Bladder microvascular endothelial cell (primary cell): ENCODE measurements around the gene CDS2. TPM values are rescaled to one million over a fixed set of nuclear protein-coding genes. Genes with fewer than 3 reads are reported as not detected.

Experiments used
- total RNA-seq: library from RNA; depleted of rRNA; stranded (reverse); fragments of >200 nt; gene quantifications from 2 replicates; pipeline ENCODE4 v1.2.3, GENCODE V29; 2014

The CDS2 gene
- 37.1 and 78.1 TPM in 2 replicates for total RNA-seq

DNA sequence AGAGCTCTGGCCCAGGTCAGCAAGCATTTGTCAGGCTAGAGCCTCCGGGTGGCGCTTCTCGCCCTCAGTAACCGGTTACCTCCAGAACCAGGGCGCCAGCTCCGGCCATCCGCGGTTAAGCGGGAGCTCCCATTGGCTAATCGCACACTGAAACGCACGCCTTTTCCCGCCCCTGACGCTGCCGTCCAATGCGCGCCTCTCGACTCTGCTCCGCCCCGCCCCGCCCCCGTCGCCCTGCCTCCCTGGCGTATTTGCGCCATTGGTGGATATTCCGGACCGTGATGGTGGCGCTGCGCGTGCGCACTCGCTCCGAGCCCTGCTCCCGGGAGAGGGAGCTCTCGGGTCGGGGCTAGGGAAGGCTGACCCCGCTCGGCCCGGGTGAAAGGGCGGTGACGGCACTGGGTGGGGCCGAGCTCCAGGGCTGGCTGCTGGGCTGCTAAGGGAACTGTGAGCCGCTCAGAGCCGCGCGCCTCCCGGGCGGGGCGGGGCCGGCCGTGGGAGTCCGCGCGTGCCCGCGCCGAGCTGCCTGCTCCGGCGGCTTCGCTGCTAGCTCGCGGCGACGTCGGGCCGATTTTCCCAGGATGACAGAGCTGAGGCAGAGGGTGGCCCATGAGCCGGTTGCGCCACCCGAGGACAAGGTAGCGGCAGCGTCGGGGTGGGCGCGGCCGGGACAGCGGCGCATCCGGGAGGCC is at the start of gene CDS2:
Gene CDS2, plus strand, starts transcription at position 497 of the 692 bp plus-strand sequence. Its CDS starts 85 bp downstream, at position 582.

DNA sequence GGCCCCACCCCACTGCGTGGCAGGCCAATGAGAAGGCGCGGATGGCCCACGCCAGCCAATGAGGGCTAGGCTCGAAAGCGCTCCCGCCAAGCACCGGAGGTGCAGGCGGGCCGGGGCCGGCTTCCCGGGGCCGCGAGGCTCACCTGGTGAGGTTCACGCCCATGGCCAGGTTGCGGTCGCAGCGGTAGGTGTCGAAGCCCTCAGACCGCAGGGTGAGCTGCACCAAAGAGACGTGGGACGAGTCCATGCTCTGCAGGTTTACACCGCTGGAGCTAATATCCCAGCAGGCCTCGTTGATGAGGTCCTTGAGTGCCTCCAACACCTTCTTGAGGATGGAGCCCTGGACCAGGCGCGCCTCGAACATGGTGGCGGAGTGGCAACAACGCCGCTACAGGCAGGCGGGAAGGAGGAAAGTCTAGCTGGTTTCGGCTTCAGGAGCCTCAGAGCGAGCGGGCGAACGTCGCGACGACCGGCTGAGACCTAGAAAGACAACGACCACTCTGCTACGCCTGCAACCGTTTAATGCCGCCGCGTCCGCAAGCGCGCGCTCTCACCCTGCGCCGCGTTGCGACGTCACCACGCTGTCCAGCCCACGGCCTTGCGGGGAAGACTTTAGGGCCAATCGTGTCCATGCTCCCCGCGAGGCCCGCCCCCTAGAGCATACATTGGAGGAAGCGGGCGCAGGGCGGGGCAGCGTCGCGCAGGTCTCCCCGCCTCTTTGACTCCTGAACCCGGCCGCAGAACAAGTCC is 7.2 kb upstream of the CDS2 start, which contains the start of gene PCNA:
Gene PCNA, minus strand, starts transcription at position 524 of the 750 bp plus-strand sequence. Its CDS starts 160 bp downstream, at position 364.

Other genes starting within 250 kb of the CDS2 start
- 8.3 and 19.1 TPM in 2 replicates for gene SLC23A2, start 125.5 kb upstream of the CDS2 start, total RNA-seq
- 41.3 and 72.6 TPM in 2 replicates for gene TMEM230, start 13.9 kb upstream of the CDS2 start, total RNA-seq
- 151 and 175 TPM in 2 replicates for gene PCNA, start 7.0 kb upstream of the CDS2 start, total RNA-seq
- gene PROKR2, start 189.9 kb downstream of the CDS2 start, total RNA-seq, result not detected in 2 replicates